Fibroblast of the aortic adventitia (primary cell): ENCODE results near the gene TTLL13. TPM values are rescaled to one million over a fixed set of nuclear protein-coding genes. Genes with fewer than 3 reads are reported as not detected.
"Not testable (repeated sequence)": the region's sequence is repeated elsewhere in the genome, so short reads cannot be mapped to it uniquely, and the experiment has no call there.

Experiments used
- DNase-seq: peaks from one replicate; pipeline ENCODE4 v3.0.0-alpha.2; 2010; ENCODE audit warnings: low read depth
- H3K4me3 ChIP-seq: 2 replicates; pipeline ENCODE4 v1.5.1; 2011; ENCODE audit warnings: low read depth, mild to moderate bottlenecking, control low read depth, low read length, moderate library complexity
- CTCF ChIP-seq: IDR thresholded peaks from 2 replicates; pipeline ENCODE4 v1.5.1; 2011; ENCODE audit warnings: mild to moderate bottlenecking, low read length, control low read depth, inconsistent platforms; ENCODE audit not compliant: insufficient read depth
- total RNA-seq: library from RNA; depleted of rRNA; stranded (reverse); fragments of >200 nt; gene quantifications from 2 replicates; pipeline ENCODE4 v1.2.3, GENCODE V29; 2012; ENCODE audit warnings: low replicate concordance

The TTLL13 gene
- total RNA-seq, 1 donor, result 0.09 TPM

GRCh38 chr15:90240856-90241255 lies 8.5 kb upstream of the TTLL13 start:
- no peak for TF ChIP-seq CTCF
- no peak for DNase-seq
- H3K4me3 ChIP-seq, result no peak overlapping the region

- no peak for DNase-seq
- TF ChIP-seq CTCF, result no peak
- no peak overlapping the region for H3K4me3 ChIP-seq
These were observed 7.8 kb upstream of the TTLL13 start for GRCh38 chr15:90241343-90242192.

- DNase-seq, result no peak
- TF ChIP-seq CTCF, result no peak
- H3K4me3 ChIP-seq, result no peak overlapping the region
These were observed 5.3 kb upstream of the TTLL13 start for GRCh38 chr15:90243943-90244639.

GRCh38 chr15:90248789-90249202 lies 560 bp upstream of the TTLL13 start:
- TF ChIP-seq CTCF, result no peak
- no peak overlapping the region for H3K4me3 ChIP-seq

GRCh38 chr15:90257776-90258175 lies 8.4 kb downstream of the TTLL13 start:
- no peak overlapping the region for H3K4me3 ChIP-seq
- no peak for DNase-seq
- no peak for TF ChIP-seq CTCF

More at GRCh38 chr15:90248789-90249202, 560 bp upstream of the TTLL13 start:
- DNase-seq, result no peak

- no peak for DNase-seq
- H3K4me3 ChIP-seq, result no peak overlapping the region
- TF ChIP-seq CTCF, result no peak
These were observed 10.2 kb downstream of the TTLL13 start for GRCh38 chr15:90259524-90259923.

- DNase-seq, H3K4me3 ChIP-seq: not testable (repeated sequence)
These were observed 11.4 kb downstream of the TTLL13 start for GRCh38 chr15:90260731-90261130.
